Activated naive CD4-positive, alpha-beta T cell treated with anti-CD3 and anti-CD28 coated beads, Interleukin-2, amount 50 U/mL, for 72 hours (primary cell): ENCODE measurements around the gene GPR108. TPM values are rescaled to one million over a fixed set of nuclear protein-coding genes. Genes with fewer than 3 reads are reported as not detected.
"Not testable (repeated sequence)": the region's sequence is repeated elsewhere in the genome, so short reads cannot be mapped to it uniquely, and the experiment has no call there.

ENCODE experiments used
- ATAC-seq, 2 donors: fragments of 150-1000 bp; cut with Tn5 transposase; 2 replicates each; pipeline ENCODE4 v1.10.0; 2021; ENCODE audit warnings: mild to moderate bottlenecking in 2 of 2, moderate library complexity in 2 of 2
- DNase-seq, 2 donors: peaks; one replicate each; pipeline ENCODE4 v3.0.0; 2021 to 2022; ENCODE audit warnings: low spot score in 2 of 2
- H3K27ac Mint-ChIP-seq, 2 donors: one replicate each; pipeline ENCODE4 v1.8.0; 2022; ENCODE audit warnings: mild to moderate bottlenecking in 2 of 2, mixed read lengths in 2 of 2
- H3K36me3 Mint-ChIP-seq, 2 donors: one replicate each; pipeline ENCODE4 v1.8.0; 2022; ENCODE audit warnings: mixed read lengths in 2 of 2
- H3K9me3 Mint-ChIP-seq, 2 donors: one replicate each; pipeline ENCODE4 v1.8.0; 2022; ENCODE audit warnings: mixed read lengths in 2 of 2
- total RNA-seq, 2 donors: library from RNA; stranded (reverse); gene quantifications; one replicate each; pipeline ENCODE4 v1.2.3, GENCODE V29; 2022

The GPR108 gene
- total RNA-seq = 10 to 100 TPM; 45.4 to 91.8 TPM

GRCh38 chr19:6737284-6737872 is at the start of gene GPR108:
TSS of gene GPR108 (minus strand) at chr19:6737580. CDS start at chr19:6737576, 4 bp downstream.
- peak within 1 kb of the TSS; percentile 92 to 97 for H3K27ac Mint-ChIP-seq
- H3K9me3 Mint-ChIP-seq = no peaks in the 10 kb centered on the region
- ATAC-seq = peak; percentile 81 to 83
- DNase-seq = peak; percentile 99 to 100
- peaks cover 3 to 10% of the 10 kb centered on the region in 2 donors for H3K36me3 Mint-ChIP-seq

GRCh38 chr19:6779206-6779605 is 41.8 kb upstream of the GPR108 start:
- DNase-seq (no peak), ATAC-seq (peak in 1 of 2 donors; percentile 44)
- peaks cover 7 to 17% of the 10 kb centered on the region in 2 donors for H3K9me3 Mint-ChIP-seq
- H3K36me3 Mint-ChIP-seq = peaks cover 24 to 47% of the 10 kb centered on the region in 2 donors
- peak overlapping the region in 1 of 2 donors; percentile 68 for H3K27ac Mint-ChIP-seq

GRCh38 chr19:6778386-6778785 is 41.0 kb upstream of the GPR108 start:
- peaks cover 7 to 17% of the 10 kb centered on the region in 2 donors for H3K9me3 Mint-ChIP-seq
- DNase-seq (no peak), ATAC-seq (peak in 1 of 2 donors; percentile 32)
- H3K27ac Mint-ChIP-seq = peak overlapping the region; percentile 68 to 77
- H3K36me3 Mint-ChIP-seq = peaks cover 24 to 53% of the 10 kb centered on the region in 2 donors

DNA sequence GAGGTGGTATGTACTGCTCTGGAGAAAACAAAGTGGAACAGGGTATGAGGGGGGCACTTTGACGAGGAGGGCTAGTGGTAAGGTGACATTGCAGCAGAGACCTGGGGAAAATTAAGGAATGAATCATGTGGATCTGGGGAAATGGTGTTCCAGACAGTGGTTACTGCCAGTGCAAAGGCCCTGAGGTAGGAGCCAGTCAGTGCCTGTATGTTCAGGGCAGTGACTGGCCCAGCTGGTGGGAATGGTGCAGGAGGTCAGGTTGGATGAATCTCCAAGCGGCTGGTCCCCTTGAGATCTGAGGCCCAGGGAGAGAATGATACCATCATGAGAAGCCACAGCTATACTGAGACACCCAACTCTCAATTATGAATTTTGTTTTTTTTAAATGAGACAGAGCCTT is 40.1 kb upstream of the GPR108 start:
- H3K27ac Mint-ChIP-seq = no peak overlapping the region
- peaks cover 7 to 17% of the 10 kb centered on the region in 2 donors for H3K9me3 Mint-ChIP-seq
- no peak for DNase-seq
- peaks cover 24 to 56% of the 10 kb centered on the region in 2 donors for H3K36me3 Mint-ChIP-seq
- ATAC-seq = no peak

GRCh38 chr19:6776999-6777398 is 39.6 kb upstream of the GPR108 start:
- H3K9me3 Mint-ChIP-seq = peaks cover 7 to 17% of the 10 kb centered on the region in 2 donors
- DNase-seq (no peak), ATAC-seq (no peak)
- H3K36me3 Mint-ChIP-seq = peaks cover 24 to 60% of the 10 kb centered on the region in 2 donors
- no peak overlapping the region for H3K27ac Mint-ChIP-seq

DNA sequence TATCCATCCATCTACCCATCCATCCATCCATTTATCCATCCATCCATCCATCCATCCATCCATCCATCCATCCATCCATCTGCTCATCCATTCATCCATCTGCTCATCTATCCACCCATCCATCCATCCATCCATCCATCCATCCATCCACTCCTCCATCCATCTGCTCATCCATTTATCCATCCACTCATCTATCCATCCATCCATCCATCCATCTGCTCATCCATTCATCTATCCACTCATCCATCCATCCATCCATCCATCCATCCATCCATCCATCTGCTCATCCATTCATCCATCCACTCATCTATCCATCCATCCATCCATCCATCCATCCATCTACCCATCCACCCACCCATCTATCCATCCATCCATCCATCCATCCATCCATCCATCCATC is 38.7 kb upstream of the GPR108 start:
- not testable (repeated sequence) for H3K27ac Mint-ChIP-seq, DNase-seq, ATAC-seq
- peaks cover 7 to 17% of the 10 kb centered on the region in 2 donors for H3K9me3 Mint-ChIP-seq
- H3K36me3 Mint-ChIP-seq = peaks cover 24 to 55% of the 10 kb centered on the region in 2 donors

GRCh38 chr19:6774821-6775707 is 37.7 kb upstream of the GPR108 start:
- no peak for DNase-seq
- Mint-ChIP-seq H3K36me3 (peaks cover 24 to 52% of the 10 kb centered on the region in 2 donors), H3K9me3 (peaks cover 7 to 17% of the 10 kb centered on the region in 2 donors), H3K27ac (no peak overlapping the region)
- ATAC-seq = no peak

DNA sequence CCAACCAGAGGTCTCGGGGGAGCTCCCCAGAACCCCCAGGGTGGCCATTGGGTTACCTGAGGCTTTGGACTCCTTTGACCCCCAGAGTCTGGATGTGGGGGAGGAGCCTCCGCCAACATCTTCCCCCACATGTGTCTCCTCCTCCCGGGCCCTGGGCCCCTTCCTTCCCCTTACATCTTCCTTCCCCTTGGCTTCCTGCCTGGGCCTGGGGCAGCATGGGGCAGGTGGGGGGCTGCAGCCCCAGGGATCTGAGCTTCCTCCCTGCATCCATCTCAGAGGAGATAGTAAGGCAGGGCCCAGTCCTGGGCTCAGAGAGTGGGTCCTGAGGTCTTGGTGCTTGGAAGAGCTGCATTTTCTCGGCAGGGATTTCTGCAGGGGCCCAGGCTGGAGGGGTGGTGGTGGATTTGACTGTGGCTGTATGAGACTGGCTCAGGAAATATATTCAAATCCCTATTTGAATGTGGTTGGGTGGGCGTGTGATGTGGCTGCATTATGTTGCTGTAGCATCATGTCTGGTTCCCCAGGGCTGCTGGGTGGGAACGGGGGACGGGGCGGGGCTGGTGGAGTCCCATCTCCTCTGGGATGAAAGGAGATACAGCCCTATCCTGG is 36.0 kb upstream of the GPR108 start:
- peak; percentile 60 to 65 for DNase-seq
- H3K9me3 Mint-ChIP-seq = peaks cover 7 to 17% of the 10 kb centered on the region in 2 donors
- ATAC-seq = peak; percentile 46 to 68
- H3K36me3 Mint-ChIP-seq = peaks cover 24 to 52% of the 10 kb centered on the region in 2 donors
- peak overlapping the region; percentile 87 to 96 for H3K27ac Mint-ChIP-seq

GRCh38 chr19:6772866-6773322 is 35.5 kb upstream of the GPR108 start:
- peaks cover 24 to 47% of the 10 kb centered on the region in 2 donors for H3K36me3 Mint-ChIP-seq
- no peak for DNase-seq
- H3K9me3 Mint-ChIP-seq = peaks cover 7 to 17% of the 10 kb centered on the region in 2 donors
- H3K27ac Mint-ChIP-seq = peak overlapping the region; percentile 87 to 96
- ATAC-seq = peak in 1 of 2 donors; percentile 27

DNA sequence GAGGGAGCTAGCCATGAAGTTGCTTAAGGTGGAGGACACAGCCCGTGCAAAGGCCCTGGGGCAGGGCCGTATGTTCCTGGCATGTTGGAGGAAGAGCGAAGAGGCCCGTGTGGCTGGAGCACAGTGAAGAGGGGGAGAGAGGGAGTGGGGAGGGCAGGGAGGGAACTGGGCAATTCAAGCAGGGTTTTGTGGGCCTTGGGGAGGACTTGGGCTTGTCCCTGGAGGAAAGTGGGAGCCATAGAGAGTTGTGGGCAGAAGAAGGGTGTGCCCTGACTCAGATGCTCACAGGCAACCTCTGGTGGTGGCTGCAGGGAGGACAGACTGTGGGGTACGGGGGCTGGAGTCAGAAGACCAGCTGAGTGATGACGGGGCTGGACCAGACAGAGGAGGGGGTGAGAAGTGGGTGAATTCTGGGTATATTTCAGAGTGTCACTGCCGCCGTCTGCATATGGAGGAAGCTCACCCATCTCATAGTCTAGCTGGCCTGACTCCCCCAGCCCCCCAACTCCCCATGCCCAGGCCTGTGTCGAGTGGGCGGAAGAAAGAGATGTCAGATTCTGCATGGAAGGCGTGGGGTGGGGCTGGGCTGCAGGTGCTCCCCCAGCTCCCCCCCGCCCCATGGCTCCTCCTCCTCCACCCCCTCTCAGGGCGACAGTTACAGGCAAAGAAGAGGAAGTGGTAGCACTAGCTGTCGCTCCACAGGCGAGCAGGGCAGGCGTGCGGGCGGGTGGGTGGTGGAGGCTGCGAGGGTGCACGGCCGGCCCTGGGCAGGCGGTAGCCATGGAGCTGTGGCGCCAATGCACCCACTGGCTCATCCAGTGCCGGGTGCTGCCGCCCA is 34.9 kb upstream of the GPR108 start, which contains the start of gene VAV1:
TSS of gene VAV1 (plus strand) at position 681 of the 838 bp plus-strand sequence. CDS start at position 781, 100 bp downstream.
- Mint-ChIP-seq H3K27ac (peak within 1 kb of the TSS; percentile 87 to 96), H3K9me3 (peaks cover 7 to 17% of the 10 kb centered on the region in 2 donors), H3K36me3 (peaks cover 20 to 40% of the 10 kb centered on the region in 2 donors)
- DNase-seq (peak; percentile 73 to 88), ATAC-seq (peak; percentile 52 to 70)

DNA sequence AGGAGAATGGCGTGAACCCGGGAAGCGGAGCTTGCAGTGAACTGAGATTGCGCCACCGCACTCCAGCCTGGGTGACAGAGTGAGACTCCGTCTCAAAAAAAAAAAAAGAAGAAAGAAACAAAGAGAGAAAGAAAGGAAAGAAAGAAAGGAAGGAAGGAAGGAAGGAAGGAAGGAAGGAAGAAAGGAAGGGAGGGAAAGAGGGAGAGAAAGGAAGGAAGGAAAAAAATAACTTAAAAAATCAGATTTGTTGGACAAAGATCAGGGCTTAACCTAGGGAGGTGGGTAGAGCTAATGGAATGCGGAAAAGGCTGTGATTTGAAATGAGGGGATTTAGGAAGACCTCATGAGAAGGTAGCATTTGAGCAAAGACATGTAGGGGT is 34.3 kb upstream of the GPR108 start:
- H3K36me3 Mint-ChIP-seq = peaks cover 19 to 37% of the 10 kb centered on the region in 2 donors
- peaks cover 7 to 12% of the 10 kb centered on the region in 2 donors for H3K9me3 Mint-ChIP-seq
- peak overlapping the region in 1 of 2 donors; percentile 87 for H3K27ac Mint-ChIP-seq
- not testable (repeated sequence) for DNase-seq, ATAC-seq

GRCh38 chr19:6769006-6769619 is 31.7 kb upstream of the GPR108 start:
- Mint-ChIP-seq H3K36me3 (peaks cover 8 to 25% of the 10 kb centered on the region in 2 donors), H3K9me3 (no peaks in the 10 kb centered on the region), H3K27ac (no peak overlapping the region)
- no peak for DNase-seq
- ATAC-seq = no peak

- DNase-seq (no peak), ATAC-seq (no peak)
- Mint-ChIP-seq H3K36me3 (peaks cover 8 to 18% of the 10 kb centered on the region in 2 donors), H3K27ac (peak overlapping the region; percentile 78 to 82), H3K9me3 (no peaks in the 10 kb centered on the region)
Observed at GRCh38 chr19:6768236-6768785, 30.9 kb upstream of the GPR108 start.

DNA sequence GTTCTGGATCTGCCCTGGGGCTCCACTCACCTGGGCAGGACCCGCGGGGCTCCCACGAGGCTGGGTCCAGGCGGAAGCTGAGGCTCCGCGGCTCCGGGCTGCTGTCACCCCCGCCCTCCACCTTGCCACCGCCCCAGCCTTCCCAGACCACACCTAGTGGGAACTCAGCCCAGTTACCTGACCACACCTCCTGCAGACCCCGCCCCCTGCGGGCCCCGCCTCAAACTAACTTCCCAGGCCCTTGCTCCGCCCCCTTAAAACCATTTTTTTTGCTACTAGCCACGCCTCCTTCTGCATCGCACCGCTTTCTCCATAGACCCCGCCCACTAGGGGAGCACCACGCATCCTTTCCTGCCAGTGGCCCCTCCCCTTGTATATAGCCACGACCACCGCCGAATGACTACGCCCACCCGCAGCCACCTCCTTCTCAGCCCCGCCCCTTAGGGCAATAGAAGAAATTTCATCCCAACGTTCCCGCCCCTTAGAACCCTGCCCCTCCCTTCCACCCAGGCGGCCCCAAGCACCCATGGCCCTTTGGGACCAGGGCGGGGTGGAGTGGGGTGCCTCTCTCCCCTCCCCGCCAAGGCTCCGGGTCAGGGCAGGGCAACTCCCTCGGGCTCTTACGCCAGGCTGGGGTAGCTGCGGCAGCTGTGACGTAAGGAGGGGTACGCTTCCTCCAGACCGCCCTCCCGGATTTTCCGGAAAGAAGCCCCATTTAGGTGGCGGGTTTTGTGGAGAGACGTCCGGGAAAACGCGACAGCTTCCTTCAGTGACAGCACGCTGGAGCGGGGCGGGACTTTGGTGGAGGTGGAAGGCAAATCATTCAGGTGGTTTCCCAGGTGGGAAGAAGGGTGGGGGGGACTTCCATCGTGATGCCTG is 30.2 kb upstream of the GPR108 start, which contains the start of gene SH2D3A:
TSS of gene SH2D3A (minus strand) at position 79 of the 879 bp plus-strand sequence. CDS start 3,687 bp downstream, outside the sequence.
- DNase-seq = peak; percentile 92 to 96
- Mint-ChIP-seq H3K9me3 (no peaks in the 10 kb centered on the region), H3K27ac (peak within 1 kb of the TSS; percentile 78 to 82), H3K36me3 (peaks cover 8 to 17% of the 10 kb centered on the region in 2 donors)
- peak; percentile 51 to 82 for ATAC-seq
